Bone marrow (tissue), 2 donors: ENCODE results near the gene MRGPRG.
"Not testable (repeated sequence)": the region's sequence is repeated elsewhere in the genome, so short reads cannot be mapped to it uniquely, and the experiment has no call there.

ENCODE experiments used
- DNase-seq, 2 donors: peaks; one replicate each; lab custom pipeline; 2025; lab: John Stamatoyannopoulos, UW

Gene MRGPRG

DNA sequence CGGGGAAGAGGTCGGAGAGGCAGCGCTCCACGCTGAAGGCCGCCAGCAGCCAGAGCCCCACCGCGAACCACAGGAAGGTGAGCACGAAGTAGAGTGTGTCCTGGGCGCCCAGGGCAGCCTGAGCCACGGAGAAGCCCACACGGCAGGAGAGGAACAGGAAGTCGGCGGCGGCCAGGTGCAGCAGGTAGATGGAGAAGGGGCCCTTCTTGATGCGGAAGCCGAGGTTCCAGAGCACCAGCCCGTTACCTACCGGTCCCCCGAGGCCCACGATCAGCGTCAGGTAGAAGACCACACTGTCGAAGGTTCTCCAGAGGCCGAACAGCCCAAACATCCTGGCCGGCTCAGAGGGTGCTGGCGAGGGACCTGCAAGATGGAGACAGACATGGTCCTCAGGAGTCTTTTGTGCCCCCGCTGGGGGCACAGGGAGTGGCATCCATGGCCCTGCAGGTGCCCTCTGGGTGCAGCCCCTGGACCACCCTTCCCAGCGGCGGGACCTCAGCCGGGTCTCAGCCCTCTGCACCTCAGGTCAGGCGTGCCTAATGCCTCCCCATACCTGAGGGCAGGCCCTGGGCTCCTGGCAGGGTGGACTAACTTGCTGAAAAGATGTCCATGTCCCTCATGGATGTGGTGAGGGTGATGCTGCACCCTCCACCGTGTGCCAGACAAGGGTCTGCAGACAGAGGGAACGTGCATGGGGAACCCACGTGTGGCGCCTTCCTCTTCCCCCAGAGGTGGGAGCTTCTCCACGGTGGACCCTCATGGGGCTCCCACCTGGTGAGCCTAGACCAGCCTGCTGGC is at the start of gene MRGPRG:
MRGPRG (minus strand) TSS at position 331 of the 798 bp plus-strand sequence; CDS start at position 331, 0 bp downstream.
- DNase-seq, result no peak

DNA sequence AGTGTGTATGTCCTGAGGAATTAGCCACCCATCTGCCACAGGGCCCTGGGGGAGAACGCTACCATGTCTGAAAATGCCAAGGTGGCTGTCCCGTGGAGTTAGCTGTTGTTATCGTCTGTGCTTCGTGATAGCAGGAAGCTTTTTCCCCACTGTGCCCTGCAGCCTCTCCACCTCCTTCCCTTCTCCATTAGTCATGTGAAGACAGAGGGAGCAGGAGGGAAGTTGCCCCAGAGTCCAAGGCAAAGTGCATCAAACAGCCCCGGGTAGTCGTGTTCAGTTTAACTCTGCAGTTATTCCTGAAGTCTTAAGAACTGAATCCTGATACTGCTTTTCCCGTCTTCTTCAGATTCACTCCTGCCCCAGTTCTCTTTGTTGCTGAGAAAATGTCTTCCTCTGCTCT is 43.9 kb upstream of the MRGPRG start:
- not testable (repeated sequence) for DNase-seq

GRCh38 chr11:3261831-3262230 is 43.2 kb upstream of the MRGPRG start:
- not testable (repeated sequence) for DNase-seq

DNA sequence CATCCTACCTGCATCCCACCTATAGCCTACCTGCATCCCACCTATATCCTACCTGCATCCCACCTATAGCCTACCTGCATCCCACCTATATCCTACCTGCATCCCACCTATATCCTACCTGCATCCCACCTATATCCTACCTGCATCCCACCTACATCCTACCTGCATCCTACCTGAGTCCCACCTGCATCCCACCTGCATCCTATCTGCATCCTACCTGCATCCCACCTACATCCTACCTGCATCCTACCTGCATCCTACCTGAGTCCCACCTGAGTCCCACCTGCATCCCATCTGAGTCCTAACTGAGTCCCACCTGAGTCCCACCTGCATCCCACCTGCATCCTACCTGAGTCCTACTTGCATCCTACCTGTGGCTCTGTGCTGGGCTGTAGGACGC is 38.9 kb upstream of the MRGPRG start:
- DNase-seq, result not testable (repeated sequence)

GRCh38 chr11:3255241-3255640 is 36.6 kb upstream of the MRGPRG start:
- not testable (repeated sequence) for DNase-seq

DNA sequence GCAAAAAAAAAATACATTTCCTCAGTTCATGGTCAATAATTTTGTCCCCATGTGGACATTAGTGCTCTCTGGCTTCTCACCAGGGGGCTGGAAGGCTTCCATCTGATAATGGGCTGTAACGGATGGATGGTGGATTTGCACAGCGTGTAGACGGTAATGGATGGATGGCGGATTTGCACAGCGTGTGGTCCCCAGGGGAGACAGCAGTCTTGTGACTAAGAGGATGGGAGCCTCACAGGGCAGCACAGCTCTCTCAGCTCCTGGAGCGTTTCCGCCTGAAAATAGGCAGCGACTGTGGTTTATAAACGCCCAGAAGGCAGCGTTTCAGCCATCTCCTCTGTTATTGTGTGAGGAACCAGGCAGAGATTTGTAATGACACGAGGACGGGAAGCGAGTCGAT is 36.2 kb upstream of the MRGPRG start:
- DNase-seq, result not testable (repeated sequence)

- DNase-seq, result no peak
These were observed 26.5 kb upstream of the MRGPRG start for GRCh38 chr11:3245071-3245470.

DNA sequence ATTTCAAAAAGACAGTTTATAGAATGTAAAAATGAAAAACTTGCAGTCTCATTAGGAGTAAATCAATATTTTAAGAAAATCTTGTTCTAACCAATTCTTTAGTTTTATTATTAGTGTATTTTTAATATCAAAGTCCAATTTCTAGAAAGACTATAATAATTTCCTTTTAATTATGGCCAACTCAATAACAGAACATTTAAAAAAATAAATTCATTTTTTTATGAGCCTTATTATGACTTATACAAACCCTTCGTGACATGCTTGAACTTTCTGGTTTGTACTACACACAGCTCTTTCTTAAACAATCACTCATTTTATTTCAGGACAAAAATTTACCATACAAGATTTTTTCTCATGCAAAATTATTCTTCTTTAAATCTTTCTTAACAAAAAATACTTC is 25.3 kb upstream of the MRGPRG start:
- no peak for DNase-seq

DNA sequence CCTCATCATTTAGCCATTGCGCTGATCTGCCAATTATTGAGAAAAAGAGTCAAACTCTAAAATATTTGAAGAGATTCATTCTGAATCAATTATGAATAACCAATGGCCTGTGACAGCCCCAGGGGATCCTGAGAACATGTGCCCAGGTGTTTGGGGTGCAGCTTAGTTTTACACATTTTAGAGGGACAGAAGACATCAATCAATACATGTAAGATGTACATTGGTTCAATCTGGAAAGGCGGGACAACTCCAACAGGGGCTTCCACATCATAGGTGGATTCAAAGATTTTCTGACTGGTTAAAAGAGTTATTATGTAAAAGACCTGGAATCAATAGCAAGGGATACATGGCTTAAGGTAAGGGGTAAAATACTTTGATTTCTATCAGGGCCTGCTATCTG is 18.5 kb upstream of the MRGPRG start:
- DNase-seq, result no peak

DNA sequence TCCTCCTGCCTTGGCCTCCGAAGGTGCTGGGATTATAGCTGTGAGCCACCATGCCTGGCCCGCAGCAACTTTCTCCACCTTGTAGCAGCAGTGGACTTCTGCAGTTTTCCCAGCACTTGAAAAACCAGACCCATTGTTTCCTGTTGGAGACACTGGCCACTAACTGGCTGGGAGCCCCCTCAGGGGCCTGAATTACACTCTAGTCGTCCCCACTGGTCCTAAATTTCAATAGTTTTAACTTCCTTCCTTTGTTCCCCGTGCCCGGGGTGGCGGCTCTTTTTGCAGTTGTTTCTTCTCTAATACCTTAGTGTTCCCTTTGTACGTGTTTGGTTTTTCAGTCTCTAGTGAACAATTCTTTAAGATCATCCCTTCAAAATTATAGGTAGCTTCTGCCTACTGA is 16.2 kb upstream of the MRGPRG start:
- DNase-seq, result no peak

GRCh38 chr11:3232956-3233355 is 14.3 kb upstream of the MRGPRG start:
- no peak for DNase-seq

DNA sequence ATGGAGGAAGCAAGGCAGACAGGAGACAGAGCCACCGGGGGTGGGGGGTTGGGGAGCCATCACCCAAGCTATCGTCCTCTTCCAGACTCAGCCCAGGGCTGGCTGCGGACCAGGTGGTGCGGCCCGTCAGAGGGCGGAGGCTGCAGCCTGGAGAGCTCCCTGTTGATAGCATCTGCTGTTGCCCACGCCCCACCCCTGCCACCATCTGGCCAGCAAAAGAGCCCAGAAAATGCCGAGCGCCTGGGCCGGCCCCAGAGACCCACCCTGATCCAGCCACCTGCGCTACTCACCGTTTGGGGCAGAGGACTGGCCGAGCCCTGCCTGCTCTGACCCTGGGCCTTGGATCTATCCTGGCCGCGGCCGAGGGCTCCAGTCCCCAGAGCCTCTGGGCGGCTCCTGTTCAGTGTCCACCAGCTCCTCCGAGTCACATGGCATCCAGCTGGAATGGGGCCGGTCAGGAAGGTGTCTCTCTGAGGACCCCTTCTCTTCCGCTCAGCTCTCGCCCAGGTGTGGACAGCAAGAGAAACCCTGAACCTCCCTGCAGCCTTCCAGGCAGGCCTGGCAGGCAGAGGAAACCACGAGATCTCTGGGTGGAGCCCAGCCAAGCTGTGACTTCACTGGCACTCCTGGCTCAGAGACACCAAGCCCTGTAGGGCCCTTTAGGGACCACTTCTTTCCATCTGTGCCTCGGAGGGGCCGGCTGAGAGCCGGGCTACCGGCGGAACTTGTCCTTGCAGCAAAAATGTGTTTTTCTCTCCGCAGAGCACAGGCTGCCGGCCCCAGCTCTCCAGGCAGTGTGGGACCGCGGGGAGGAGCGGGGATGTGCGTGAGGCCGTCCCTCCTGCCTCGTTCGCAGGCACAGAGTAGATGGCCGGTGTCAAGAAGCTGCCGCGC is 13.5 kb upstream of the MRGPRG start, which contains the start of gene MRGPRE:
MRGPRE (minus strand) TSS at position 567 of the 894 bp plus-strand sequence. CDS start 3,618 bp downstream, outside the sequence.
- DNase-seq, result no peak

- DNase-seq, result no peak
These were observed 12.9 kb upstream of the MRGPRG start for GRCh38 chr11:3231550-3231850.

GRCh38 chr11:3230636-3231549 is 12.3 kb upstream of the MRGPRG start:
- no peak for DNase-seq

- DNase-seq, result no peak
These were observed 11.3 kb upstream of the MRGPRG start for GRCh38 chr11:3229673-3230630.

DNA sequence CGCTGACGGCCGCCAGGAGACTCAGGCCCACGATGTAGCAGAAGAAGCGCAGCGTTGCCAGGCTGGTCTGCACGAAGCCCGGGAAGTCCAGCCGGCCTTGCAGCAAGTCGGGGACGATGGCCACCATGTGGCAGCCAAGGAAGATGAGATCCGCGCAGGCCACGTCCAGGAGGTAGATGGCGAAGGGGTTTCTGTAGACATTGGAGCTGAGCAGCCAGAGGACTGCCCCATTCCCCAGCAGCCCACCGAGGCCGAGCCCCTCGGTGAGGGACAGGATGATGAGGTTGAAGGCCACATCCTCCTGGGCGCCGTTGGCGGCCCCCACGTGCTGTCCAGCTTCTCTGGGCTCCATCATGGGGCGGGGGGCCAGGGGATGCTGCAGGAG is 9.8 kb upstream of the MRGPRG start:
- DNase-seq, result no peak

DNA sequence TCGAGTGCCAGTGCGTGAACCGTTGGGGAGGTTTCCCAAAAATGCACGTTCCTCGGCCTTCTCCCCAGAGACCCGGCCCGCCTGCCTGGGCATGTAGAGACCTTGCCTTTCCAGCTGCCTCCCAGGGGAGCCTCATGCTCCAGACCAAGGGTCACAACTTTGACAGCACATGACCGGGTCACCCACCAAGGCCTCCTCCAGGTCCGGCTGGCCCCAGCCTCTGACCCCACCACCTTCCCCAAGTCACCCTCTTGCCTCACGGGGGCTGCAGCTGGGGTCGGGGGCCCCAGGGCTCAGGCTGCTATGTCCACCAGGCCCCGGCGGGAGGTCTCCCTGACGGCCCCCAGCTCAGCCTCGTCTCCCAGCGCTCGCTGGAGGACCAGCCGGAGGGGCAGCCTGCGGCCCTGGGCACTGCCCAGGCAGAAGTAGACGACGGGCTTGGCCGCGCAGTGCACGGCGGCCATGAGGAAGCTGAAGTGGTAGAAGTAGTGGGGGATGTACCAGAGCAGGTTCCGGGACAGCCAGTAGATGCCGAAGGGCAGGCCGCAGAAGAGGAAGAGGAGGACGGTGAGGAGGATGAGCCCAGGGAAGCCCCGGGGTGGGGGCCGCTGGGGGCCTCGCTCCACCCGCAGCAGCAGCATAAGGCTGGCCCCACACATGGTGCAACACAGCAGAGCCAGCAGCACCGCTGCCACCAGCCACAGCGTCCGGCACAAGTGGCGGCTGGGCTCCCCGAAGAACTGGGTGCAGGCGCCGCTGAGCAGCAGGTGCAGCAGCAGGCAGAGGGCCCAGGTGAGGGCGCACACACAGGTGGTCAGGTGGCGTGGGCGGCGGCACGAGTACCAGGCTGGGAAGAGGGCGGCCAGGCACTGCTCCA is 9.2 kb upstream of the MRGPRG start:
- DNase-seq, result no peak

- no peak for DNase-seq
These were observed 8.4 kb upstream of the MRGPRG start for GRCh38 chr11:3226846-3227567.
